Smooth muscle cell (in vitro differentiated cells): ENCODE results near the gene PDE5A. TPM values are rescaled to one million over a fixed set of nuclear protein-coding genes. Genes with fewer than 3 reads are reported as not detected.
A peak's percentile ranks its signal among the peaks of the same experiment; 100 is the strongest.

ENCODE experiments used
- DNase-seq: peaks from one replicate; lab custom pipeline; 2025; ENCODE audit not compliant: unreplicated experiment; lab: John Stamatoyannopoulos, UW
- H2AFZ ChIP-seq: fragments of 200-600 bp; sonication (generic); 2 replicates; pipeline ENCODE4 v1.6.0; 2016; ENCODE audit warnings: antibody characterized with exemption, low read depth, mild to moderate bottlenecking
- H3F3A ChIP-seq: fragments of 200-600 bp; sonication (generic); 2 replicates; pipeline ENCODE4 v1.6.0; 2017; ENCODE audit warnings: antibody characterized with exemption, low read depth
- H3K27ac ChIP-seq: fragments of 200-600 bp; sonication (generic); 2 replicates; pipeline ENCODE4 v1.5.1; 2016; ENCODE audit warnings: low read depth, mild to moderate bottlenecking
- H3K27me3 ChIP-seq: fragments of 200-600 bp; sonication (generic); 2 replicates; pipeline ENCODE4 v1.6.1; 2016; ENCODE audit warnings: low read depth, mild to moderate bottlenecking
- H3K36me3 ChIP-seq: fragments of 200-600 bp; sonication (generic); 2 replicates; pipeline ENCODE4 v1.5.1; 2016; ENCODE audit warnings: low read depth
- H3K4me1 ChIP-seq: fragments of 200-600 bp; sonication (generic); 2 replicates; pipeline ENCODE4 v1.5.1; 2016; ENCODE audit warnings: low read depth
- H3K4me2 ChIP-seq: fragments of 200-600 bp; sonication (generic); 2 replicates; pipeline ENCODE4 v1.6.0; 2016; ENCODE audit warnings: mild to moderate bottlenecking
- H3K4me3 ChIP-seq: fragments of 200-600 bp; sonication (generic); 2 replicates; pipeline ENCODE4 v1.5.1; 2016; ENCODE audit warnings: mild to moderate bottlenecking
- H3K79me2 ChIP-seq: fragments of 200-600 bp; sonication (generic); 2 replicates; pipeline ENCODE4 v1.6.0; 2016; ENCODE audit warnings: low read depth, mild to moderate bottlenecking
- H3K9ac ChIP-seq: fragments of 200-600 bp; sonication (generic); 2 replicates; pipeline ENCODE4 v1.6.0; 2016; ENCODE audit warnings: low read depth
- H3K9me3 ChIP-seq: fragments of 200-600 bp; sonication (generic); replicated peaks from 2 replicates; pipeline ENCODE4 v1.5.1; 2016; ENCODE audit warnings: low read depth
- H4K20me1 ChIP-seq: fragments of 200-600 bp; sonication (generic); 2 replicates; pipeline ENCODE4 v1.6.0; 2016; ENCODE audit warnings: low read depth
- WGBS: methylation state at CpG from one replicate; pipeline ENCODE4 v1.1.7; 2016; ENCODE audit warnings: low lambda C conversion rate; 5-methylcytosine and 5-hydroxymethylcytosine counted together
- polyA plus RNA-seq: library from polyadenylated mRNA; unstranded; fragments of >200 nt; fragmentation: Nextera tagmentation; extraction: Ambion mirVana; gene quantifications from 2 replicates; pipeline ENCODE4 v1.2.1, GENCODE V29; 2016
- total RNA-seq: library from RNA; depleted of rRNA; stranded (reverse); fragments of >200 nt; gene quantifications from 2 replicates; pipeline ENCODE4 v1.2.3, GENCODE V29; 2014
- TF ChIP-seq, protein P1 (sequence below): fragments of 200-600 bp; sonication (generic); IDR thresholded peaks from 2 replicates; pipeline ENCODE4 v1.5.1; 2017; ENCODE audit warnings: borderline replicate concordance, mild to moderate bottlenecking, antibody characterized with exemption; ENCODE audit not compliant: insufficient read depth, poor library complexity, severe bottlenecking

Gene PDE5A
- total and polyA plus RNA-seq, 2 experiments from 2014 or later = 4.1 to 18.3 TPM

DNA sequence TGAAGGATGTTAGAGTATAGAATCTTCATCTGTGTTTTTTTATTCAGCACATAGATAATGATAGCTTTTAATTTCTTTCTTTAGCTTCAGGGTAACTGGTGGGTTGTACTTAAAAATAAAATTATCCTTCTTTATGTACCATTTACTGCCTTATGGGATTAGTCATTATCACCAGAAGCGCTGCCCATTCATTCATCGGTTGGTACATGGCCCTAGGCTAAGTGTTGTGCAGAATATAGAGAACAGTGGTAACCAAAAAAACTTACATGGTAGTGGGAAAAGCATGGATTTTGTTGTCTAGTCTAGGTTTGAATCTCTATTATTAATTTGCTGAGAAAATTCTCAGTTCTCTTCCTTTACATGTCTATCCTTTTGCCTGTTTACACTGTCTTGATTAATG lies 43.5 kb upstream of the PDE5A start:
- H3F3A ChIP-seq = no peaks in the 10 kb centered on the region
- 93% methylated on average over 2 of the region's 2 CpGs for WGBS
- peaks cover 68% of the 10 kb centered on the region for H3K27me3 ChIP-seq
- TF ChIP-seq, protein P1, sequence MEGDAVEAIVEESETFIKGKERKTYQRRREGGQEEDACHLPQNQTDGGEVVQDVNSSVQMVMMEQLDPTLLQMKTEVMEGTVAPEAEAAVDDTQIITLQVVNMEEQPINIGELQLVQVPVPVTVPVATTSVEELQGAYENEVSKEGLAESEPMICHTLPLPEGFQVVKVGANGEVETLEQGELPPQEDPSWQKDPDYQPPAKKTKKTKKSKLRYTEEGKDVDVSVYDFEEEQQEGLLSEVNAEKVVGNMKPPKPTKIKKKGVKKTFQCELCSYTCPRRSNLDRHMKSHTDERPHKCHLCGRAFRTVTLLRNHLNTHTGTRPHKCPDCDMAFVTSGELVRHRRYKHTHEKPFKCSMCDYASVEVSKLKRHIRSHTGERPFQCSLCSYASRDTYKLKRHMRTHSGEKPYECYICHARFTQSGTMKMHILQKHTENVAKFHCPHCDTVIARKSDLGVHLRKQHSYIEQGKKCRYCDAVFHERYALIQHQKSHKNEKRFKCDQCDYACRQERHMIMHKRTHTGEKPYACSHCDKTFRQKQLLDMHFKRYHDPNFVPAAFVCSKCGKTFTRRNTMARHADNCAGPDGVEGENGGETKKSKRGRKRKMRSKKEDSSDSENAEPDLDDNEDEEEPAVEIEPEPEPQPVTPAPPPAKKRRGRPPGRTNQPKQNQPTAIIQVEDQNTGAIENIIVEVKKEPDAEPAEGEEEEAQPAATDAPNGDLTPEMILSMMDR = no peak
- no peaks in the 10 kb centered on the region for H3K9me3 ChIP-seq
- no peak for DNase-seq
- no peak overlapping the region for H3K9ac ChIP-seq
- H3K27ac ChIP-seq = no peak overlapping the region
- H3K4me3 ChIP-seq = no peak overlapping the region
- no peak overlapping the region for H3K4me2 ChIP-seq
- no peaks in the 10 kb centered on the region for H3K79me2 ChIP-seq
- H3K4me1 ChIP-seq = no peaks in the 10 kb centered on the region
- no peaks in the 10 kb centered on the region for H4K20me1 ChIP-seq
- H3K36me3 ChIP-seq = no peaks in the 10 kb centered on the region
- H2AFZ ChIP-seq = no peak overlapping the region

DNA sequence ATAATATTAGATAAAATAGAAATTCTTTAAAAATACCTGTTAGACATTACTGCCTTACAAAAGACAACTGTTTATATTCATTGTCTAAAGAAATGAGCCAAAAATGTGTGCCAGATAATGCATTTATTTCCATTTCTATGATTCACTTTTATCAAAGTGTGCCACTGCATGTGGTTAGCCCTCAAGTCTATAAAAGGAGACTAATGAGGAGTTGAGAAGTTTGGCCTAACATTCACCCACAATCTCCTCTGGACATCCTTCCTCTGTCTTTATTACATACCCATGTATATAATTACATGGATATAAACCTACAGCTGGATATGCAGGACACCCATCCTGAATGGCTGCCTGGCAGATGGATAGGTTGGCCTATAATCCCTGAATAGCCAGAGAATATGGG lies 42.6 kb upstream of the PDE5A start:
- Histone ChIP-seq H3K36me3 (no peaks in the 10 kb centered on the region), H3F3A (no peaks in the 10 kb centered on the region), H3K27me3 (peaks cover 68% of the 10 kb centered on the region), H3K9me3 (no peaks in the 10 kb centered on the region), H3K4me2 (no peak overlapping the region), H4K20me1 (no peaks in the 10 kb centered on the region), H3K4me1 (peaks cover 8% of the 10 kb centered on the region), H3K4me3 (no peak overlapping the region), H3K9ac (no peak overlapping the region), H3K79me2 (no peaks in the 10 kb centered on the region), H3K27ac (no peak overlapping the region), H2AFZ (no peak overlapping the region)
- TF ChIP-seq, protein P1 = no peak
- DNase-seq = no peak

DNA sequence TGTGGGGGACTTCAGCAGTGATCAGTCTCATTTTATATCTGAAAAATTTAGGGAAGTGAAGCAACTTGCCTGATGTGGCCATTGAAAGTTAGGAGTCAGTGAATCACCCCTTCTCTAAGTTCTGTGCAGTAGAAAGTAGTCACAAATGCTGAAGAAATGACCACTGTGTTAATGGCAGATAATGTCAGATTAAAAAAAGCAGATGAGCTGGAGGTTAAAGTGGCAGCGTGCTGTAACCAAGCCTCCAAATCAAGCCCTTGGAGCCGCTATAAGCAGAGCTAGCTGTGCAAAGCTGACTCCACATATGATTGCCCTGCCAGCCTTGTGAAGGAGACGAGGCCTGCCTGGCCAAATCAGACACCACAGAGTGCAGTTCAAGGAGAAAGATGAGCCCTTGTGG lies 39.2 kb upstream of the PDE5A start:
- Histone ChIP-seq H3K4me2 (no peak overlapping the region), H3K9me3 (no peaks in the 10 kb centered on the region), H3K9ac (no peak overlapping the region), H3K27ac (no peak overlapping the region), H3K4me1 (peaks cover 9% of the 10 kb centered on the region), H3K4me3 (no peak overlapping the region), H3K79me2 (no peaks in the 10 kb centered on the region), H3F3A (no peaks in the 10 kb centered on the region), H3K36me3 (no peaks in the 10 kb centered on the region), H4K20me1 (no peaks in the 10 kb centered on the region), H2AFZ (no peak overlapping the region), H3K27me3 (peaks cover 71% of the 10 kb centered on the region)
- DNase-seq = no peak
- TF ChIP-seq, protein P1 = no peak
- WGBS = 61% methylated on average over 3 of the region's 3 CpGs

DNA sequence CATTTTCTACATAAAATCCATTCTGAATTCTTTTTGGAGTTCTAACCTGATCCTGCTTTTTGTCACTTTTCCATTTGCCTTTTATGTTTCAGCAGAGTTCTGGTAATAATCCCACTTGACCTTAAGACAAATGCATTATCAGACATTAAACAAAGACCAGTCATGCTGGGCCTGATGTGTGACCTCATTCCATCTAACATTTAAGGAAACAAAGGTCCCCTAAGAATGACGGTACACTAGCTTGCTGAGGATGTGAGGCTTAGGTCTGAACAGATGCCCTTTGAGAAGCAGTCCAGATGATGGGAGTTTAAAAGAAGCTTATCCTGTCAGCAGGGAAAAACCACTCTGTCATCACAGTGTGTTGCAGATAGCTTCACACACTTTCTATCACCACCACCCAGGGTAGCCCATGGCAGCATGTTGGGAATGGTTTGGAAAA lies 38.1 kb upstream of the PDE5A start:
- H2AFZ ChIP-seq = no peak overlapping the region
- H3K79me2 ChIP-seq = no peaks in the 10 kb centered on the region
- H3K27ac ChIP-seq = no peak overlapping the region
- no peaks in the 10 kb centered on the region for H3K9me3 ChIP-seq
- TF ChIP-seq, protein P1 = no peak
- 5% methylated on average over 1 of the region's 1 CpG for WGBS
- H3K4me2 ChIP-seq = peak overlapping the region; percentile 1
- no peak for DNase-seq
- no peak overlapping the region for H3K4me3 ChIP-seq
- H4K20me1 ChIP-seq = no peaks in the 10 kb centered on the region
- H3K27me3 ChIP-seq = peaks cover 67% of the 10 kb centered on the region
- H3K9ac ChIP-seq = no peak overlapping the region
- H3K4me1 ChIP-seq = peaks cover 9% of the 10 kb centered on the region
- H3K36me3 ChIP-seq = no peaks in the 10 kb centered on the region
- H3F3A ChIP-seq = no peaks in the 10 kb centered on the region
